Natural killer cell (primary cell): ENCODE measurements around the gene MGAT1. TPM values are rescaled to one million over a fixed set of nuclear protein-coding genes. Genes with fewer than 3 reads are reported as not detected.
"Not testable (repeated sequence)": the region's sequence is repeated elsewhere in the genome, so short reads cannot be mapped to it uniquely, and the experiment has no call there.

Source experiments
- ATAC-seq, 3 donors: fragments of 150-1000 bp in 2 of 3; fragments of 200-7000 bp in 1 of 3; cut with Tn5 transposase; 1 replicate in 1 of 3; 2 replicates in 2 of 3; pipeline ENCODE4 v1.10.0; 2021; ENCODE audit warnings: mild to moderate bottlenecking in 2 of 3, moderate library complexity in 2 of 3
- DNase-seq, 2 donors: peaks; one replicate each; pipeline versions ENCODE4 v3.0.0 to v3.0.0-alpha.2; 2013 to 2021; ENCODE audit warnings: mixed read lengths in 1 of 2
- H3K27ac ChIP-seq: one replicate; pipeline ENCODE4 v1.5.1; 2013; ENCODE audit warnings: mild to moderate bottlenecking, low read length
- H3K27me3 ChIP-seq: one replicate; pipeline ENCODE4 v1.6.1; 2013; ENCODE audit warnings: low read length; ENCODE audit not compliant: control insufficient read depth, insufficient read depth
- H3K36me3 ChIP-seq: one replicate; pipeline ENCODE4 v1.6.1; 2013; ENCODE audit warnings: low read length; ENCODE audit not compliant: control insufficient read depth, insufficient read depth
- H3K4me1 ChIP-seq: one replicate; pipeline ENCODE4 v1.6.1; 2013; ENCODE audit warnings: low read length; ENCODE audit not compliant: control insufficient read depth, insufficient read depth
- H3K4me3 ChIP-seq: one replicate; pipeline ENCODE4 v1.5.1; 2013; ENCODE audit warnings: low read length
- H3K9me3 ChIP-seq: one replicate; pipeline ENCODE4 v1.6.1; 2013; ENCODE audit warnings: low read length; ENCODE audit not compliant: control insufficient read depth, insufficient read depth
- H3K27ac Mint-ChIP-seq, 2 donors: one replicate each; pipeline ENCODE4 v1.8.0; 2022; ENCODE audit warnings: mild to moderate bottlenecking in 2 of 2, mixed read lengths in 2 of 2, moderate library complexity in 1 of 2
- H3K27me3 Mint-ChIP-seq, 2 donors: one replicate each; pipeline ENCODE4 v1.8.0; 2022; ENCODE audit warnings: low read depth in 2 of 2, mixed read lengths in 2 of 2
- H3K36me3 Mint-ChIP-seq: one replicate; pipeline ENCODE4 v1.8.0; 2022; ENCODE audit warnings: mixed read lengths
- H3K4me1 Mint-ChIP-seq, 2 donors: one replicate each; pipeline ENCODE4 v1.8.0; 2022; ENCODE audit warnings: mixed read lengths in 2 of 2
- H3K4me3 Mint-ChIP-seq: one replicate; pipeline ENCODE4 v1.8.0; 2022; ENCODE audit warnings: mild to moderate bottlenecking, moderate library complexity, mixed read lengths
- H3K9me3 Mint-ChIP-seq, 2 donors: one replicate each; pipeline ENCODE4 v1.8.0; 2022; ENCODE audit warnings: mixed read lengths in 2 of 2
- CTCF ChIP-seq: fragments of 200-600 bp; IDR thresholded peaks from one replicate; pipeline ENCODE4 v1.8.0; 2022; ENCODE audit warnings: antibody characterized with exemption
- WGBS: methylation state at CpG from one replicate; pipeline ENCODE4 v1.1.7; 2013; ENCODE audit warnings: missing lambda C conversion rate; ENCODE audit not compliant: insufficient coverage; 5-methylcytosine and 5-hydroxymethylcytosine counted together
- intact Hi-C: fragments of 100-400 bp; cut with micrococcal nuclease; formaldehyde crosslinking; loops from one replicate; pipeline ENCODE4 v1.14.2; 2022
- total RNA-seq, 4 donors: library from RNA; stranded (reverse); fragments of 120-200 nt in 1 of 4; gene quantifications; one replicate each; pipeline versions ENCODE4 v1.2.3 to v1.2.4, GENCODE V29; 2013 to 2022

Gene MGAT1
- total RNA-seq, 3 donors from 2014 or later (not counting 1 experiment from before 2014, with no cell fraction given), result 105 to 149 (median 130) TPM

DNA sequence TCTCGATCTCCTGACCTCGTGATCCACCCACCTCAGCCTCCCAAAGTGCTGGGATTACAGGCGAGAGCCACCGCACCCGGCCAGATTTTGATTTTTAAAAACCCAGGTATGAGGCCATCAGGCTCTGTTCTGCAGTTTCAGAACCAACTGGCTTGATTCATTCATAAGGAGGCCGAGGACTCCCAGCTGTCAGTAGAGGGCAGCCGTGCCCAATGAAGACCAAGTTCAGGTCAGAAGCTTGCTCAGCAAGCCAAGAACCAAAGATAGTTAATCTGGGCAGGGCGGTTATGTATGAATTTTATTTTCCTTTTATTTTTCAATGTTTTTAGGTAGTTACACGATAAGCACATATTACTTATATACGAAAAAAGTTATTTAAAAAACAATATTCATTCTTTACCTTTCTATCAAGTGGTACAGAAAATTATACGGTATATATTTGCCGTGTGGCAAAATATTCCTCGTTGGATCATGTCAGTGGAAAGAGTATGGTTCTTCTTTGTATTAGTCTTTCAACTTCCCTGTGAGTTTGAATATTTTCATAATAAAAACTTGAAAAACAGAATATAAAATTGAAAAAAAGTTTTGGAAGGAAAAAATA lies 18.0 kb downstream of the MGAT1 start:
- Histone ChIP-seq H3K9me3 (no peaks in the 10 kb centered on the region), H3K4me3 (no peak overlapping the region), H3K27me3 (no peaks in the 10 kb centered on the region), H3K27ac (no peak overlapping the region), H3K4me1 (peaks cover 9% of the 10 kb centered on the region), H3K36me3 (peaks cover 10% of the 10 kb centered on the region)
- Mint-ChIP-seq H3K27ac (peak overlapping the region; percentile 37 to 80), H3K27me3 (no peaks in the 10 kb centered on the region), H3K4me1 (peaks cover 12 to 35% of the 10 kb centered on the region in 2 donors), H3K9me3 (no peaks in the 10 kb centered on the region), H3K36me3 (no peaks in the 10 kb centered on the region), H3K4me3 (no peak overlapping the region)
- intact Hi-C loops, result loop anchor here (1.0 kb wide), 1 partner anchor 77 kb away; the partner anchor contains the start of gene ZFP62
- TF ChIP-seq CTCF, result peak; percentile 82
- WGBS, result 71% methylated on average over 11 of the region's 13 CpGs
- ATAC-seq (peak; percentile 80 to 91 (median 88)), DNase-seq (peak; percentile 56 to 85)

DNA sequence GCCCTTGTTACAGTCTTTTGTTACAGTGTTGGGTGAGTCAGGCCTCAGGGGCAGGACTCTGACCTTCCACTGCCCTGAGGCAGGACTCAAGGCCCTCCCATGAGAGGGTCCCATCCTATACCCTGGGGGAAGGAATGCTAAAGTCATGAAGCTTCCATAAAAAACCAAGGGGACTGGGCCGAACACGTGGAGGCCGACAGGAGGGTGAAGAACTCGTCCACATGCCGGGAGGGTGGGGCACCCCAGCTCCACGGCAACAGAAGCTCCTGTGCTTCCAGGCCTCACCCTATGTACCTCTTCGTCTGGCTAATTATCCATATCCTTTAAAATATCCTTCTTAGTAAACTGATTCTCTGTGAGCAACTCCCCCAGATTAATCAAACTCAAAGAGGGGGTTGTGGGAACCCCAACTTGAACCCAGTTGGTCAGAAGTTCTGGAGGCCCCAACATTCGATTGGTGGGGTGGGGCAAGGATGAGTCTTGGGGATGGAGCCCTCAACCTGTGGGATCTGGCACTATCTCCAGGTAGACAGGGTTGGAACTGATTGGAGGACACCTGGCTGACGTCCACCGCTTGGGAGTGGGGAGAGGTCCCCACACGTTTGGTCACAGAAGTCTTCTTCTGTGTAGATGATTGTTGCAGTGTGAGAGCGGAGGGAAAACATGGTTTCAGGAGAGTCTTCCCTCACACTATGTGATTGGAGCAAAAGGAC lies 19.1 kb downstream of the MGAT1 start:
- H3K36me3 Mint-ChIP-seq, result no peaks in the 10 kb centered on the region
- peaks cover 12 to 35% of the 10 kb centered on the region in 2 donors for H3K4me1 Mint-ChIP-seq
- no peak overlapping the region for H3K27ac ChIP-seq
- no peaks in the 10 kb centered on the region for H3K27me3 ChIP-seq
- peaks cover 9% of the 10 kb centered on the region for H3K4me1 ChIP-seq
- 91% methylated on average over 12 of the region's 12 CpGs for WGBS
- DNase-seq, result no peak
- no peak for ATAC-seq
- no peaks in the 10 kb centered on the region for H3K9me3 ChIP-seq
- peaks cover 7% of the 10 kb centered on the region for H3K36me3 ChIP-seq
- intact Hi-C loops, result loop anchor here (1.0 kb wide), 1 partner anchor 78 kb away; the partner anchor contains the start of gene ZFP62
- no peaks in the 10 kb centered on the region for H3K27me3 Mint-ChIP-seq
- H3K27ac Mint-ChIP-seq, result peak overlapping the region; percentile 35 to 37
- no peaks in the 10 kb centered on the region for H3K9me3 Mint-ChIP-seq
- no peak for TF ChIP-seq CTCF
- H3K4me3 ChIP-seq, result no peak overlapping the region
- no peak overlapping the region for H3K4me3 Mint-ChIP-seq

DNA sequence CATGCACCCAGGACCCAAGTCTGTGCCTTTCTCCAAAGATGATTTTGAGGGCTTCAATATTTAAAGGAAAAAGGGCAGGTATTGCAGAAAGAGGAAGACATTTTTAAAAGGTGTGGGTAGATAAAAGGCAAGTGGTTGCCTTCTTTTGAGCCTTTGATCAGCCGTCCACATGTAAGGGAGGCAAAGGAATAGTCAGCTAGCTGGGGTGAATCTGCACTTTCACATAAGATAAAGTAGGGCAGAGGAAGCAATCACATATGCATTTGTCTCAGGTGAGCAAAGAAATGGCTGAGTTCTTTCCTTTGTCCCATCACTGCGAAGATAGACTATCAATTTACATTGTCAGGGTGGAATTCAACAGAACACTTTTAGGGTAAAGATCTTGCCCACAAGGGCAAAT lies 19.9 kb downstream of the MGAT1 start:
- DNase-seq (no peak), ATAC-seq (no peak)
- H3K36me3 Mint-ChIP-seq, result no peaks in the 10 kb centered on the region
- H3K27ac Mint-ChIP-seq, result peak overlapping the region; percentile 3 to 17
- Histone ChIP-seq H3K36me3 (peaks cover 3% of the 10 kb centered on the region), H3K27ac (no peak overlapping the region), H3K9me3 (no peaks in the 10 kb centered on the region), H3K4me3 (no peak overlapping the region), H3K4me1 (peaks cover 9% of the 10 kb centered on the region), H3K27me3 (no peaks in the 10 kb centered on the region)
- intact Hi-C loops, result no loop called here
- WGBS, result 55% methylated on average over 2 of the region's 2 CpGs
- no peaks in the 10 kb centered on the region for H3K9me3 Mint-ChIP-seq
- no peak for TF ChIP-seq CTCF
- peaks cover 12 to 28% of the 10 kb centered on the region in 2 donors for H3K4me1 Mint-ChIP-seq
- no peak overlapping the region for H3K4me3 Mint-ChIP-seq
- H3K27me3 Mint-ChIP-seq, result no peaks in the 10 kb centered on the region

- DNase-seq, H3K9me3 Mint-ChIP-seq, H3K4me3 Mint-ChIP-seq, H3K4me1 ChIP-seq, intact Hi-C loops, H3K27me3 Mint-ChIP-seq, H3K36me3 ChIP-seq, H3K9me3 ChIP-seq, H3K27me3 ChIP-seq, H3K27ac ChIP-seq, H3K36me3 Mint-ChIP-seq, ATAC-seq, H3K4me3 ChIP-seq: not testable (repeated sequence)
- peaks cover 8 to 19% of the 10 kb centered on the region in 2 donors for H3K4me1 Mint-ChIP-seq
- WGBS, result 91% methylated on average over 13 of the region's 14 CpGs
- H3K27ac Mint-ChIP-seq, result peak overlapping the region; percentile 17 to 33
These were observed 20.7 kb downstream of the MGAT1 start for GRCh38 chr5:180781900-180782326.
